Endodermal cell (in vitro differentiated cells): ENCODE results near the gene NUP214. TPM values are rescaled to one million over a fixed set of nuclear protein-coding genes. Genes with fewer than 3 reads are reported as not detected.
A peak's percentile ranks its signal among the peaks of the same experiment; 100 is the strongest.

Experiments used
- DNase-seq: peaks from one replicate; pipeline ENCODE4 v3.0.0-alpha.2; 2017
- H3K27ac ChIP-seq: 2 replicates; pipeline ENCODE4 v1.5.1; 2013; ENCODE audit warnings: mild to moderate bottlenecking, low read depth, low read length, moderate library complexity
- H3K27me3 ChIP-seq: 2 replicates; pipeline ENCODE4 v1.6.1; 2013; ENCODE audit warnings: mild to moderate bottlenecking, low read length, moderate library complexity; ENCODE audit not compliant: insufficient read depth, control insufficient read depth, poor library complexity, severe bottlenecking
- H3K36me3 ChIP-seq: 2 replicates; pipeline ENCODE4 v1.7.0; 2013; ENCODE audit warnings: mild to moderate bottlenecking, low read length, moderate library complexity; ENCODE audit not compliant: control insufficient read depth, insufficient read depth
- H3K4me1 ChIP-seq: one replicate; pipeline ENCODE4 v1.7.0; 2013; ENCODE audit warnings: low read length; ENCODE audit not compliant: control insufficient read depth, insufficient read depth
- H3K4me3 ChIP-seq: 2 replicates; pipeline ENCODE4 v1.5.1; 2013; ENCODE audit warnings: mild to moderate bottlenecking, low read length, moderate library complexity
- H3K9ac ChIP-seq: 2 replicates; pipeline ENCODE4 v1.6.1; 2013; ENCODE audit warnings: mild to moderate bottlenecking, low read length, moderate library complexity; ENCODE audit not compliant: poor library complexity, severe bottlenecking; ENCODE audit errors: extremely low read depth
- H3K9me3 ChIP-seq: 2 replicates; pipeline ENCODE4 v1.6.1; 2013; ENCODE audit warnings: mild to moderate bottlenecking, low read length, moderate library complexity; ENCODE audit not compliant: control insufficient read depth
- H3K27ac Mint-ChIP-seq: 2 replicates; pipeline ENCODE4 v1.8.0; 2020; ENCODE audit warnings: mixed read lengths
- H3K27me3 Mint-ChIP-seq: 2 replicates; pipeline ENCODE4 v1.8.0; 2021; ENCODE audit warnings: mild to moderate bottlenecking, mixed read lengths; ENCODE audit not compliant: insufficient read depth
- H3K36me3 Mint-ChIP-seq: 2 replicates; pipeline ENCODE4 v1.8.0; 2020; ENCODE audit warnings: low read depth, mixed read lengths
- H3K4me1 Mint-ChIP-seq: 2 replicates; pipeline ENCODE4 v1.8.0; 2020; ENCODE audit warnings: mixed read lengths
- H3K4me3 Mint-ChIP-seq: 2 replicates; pipeline ENCODE4 v1.8.0; 2020; ENCODE audit warnings: mild to moderate bottlenecking, moderate library complexity, mixed read lengths
- H3K9me3 Mint-ChIP-seq: 2 replicates; pipeline ENCODE4 v1.8.0; 2020; ENCODE audit warnings: mild to moderate bottlenecking, mixed read lengths
- WGBS, 2 experiments: methylation state at CpG; one replicate each; pipeline versions ENCODE4 v1.1.5 to v1.1.7; 2013; ENCODE audit warnings: missing lambda C conversion rate in 2 of 2, mixed read lengths in 1 of 2; ENCODE audit not compliant: insufficient coverage in 1 of 2, insufficient read length in 1 of 2; 5-methylcytosine and 5-hydroxymethylcytosine counted together
- total RNA-seq, 2 donors: library from RNA; stranded (reverse); fragmentation: NEBNext Ultra II Directional in 1 of 2; extraction: Animal tissue kit (Norgen Biotek cat#: 25700) in 1 of 2; gene quantifications; 2 replicates in 1 of 2; 3 replicates in 1 of 2; pipeline ENCODE4 v1.2.1, GENCODE V29; 2021
- TF ChIP-seq, protein P1 (sequence below): fragments of 200-600 bp; sonication (generic); conservative IDR thresholded peaks from 2 replicates; pipeline ENCODE4 v1.5.0; 2021; ENCODE audit warnings: antibody characterized with exemption, mild to moderate bottlenecking

Gene NUP214
- total RNA-seq, 2 donors from 2014 or later: 56.7 to 59.9 TPM

DNA sequence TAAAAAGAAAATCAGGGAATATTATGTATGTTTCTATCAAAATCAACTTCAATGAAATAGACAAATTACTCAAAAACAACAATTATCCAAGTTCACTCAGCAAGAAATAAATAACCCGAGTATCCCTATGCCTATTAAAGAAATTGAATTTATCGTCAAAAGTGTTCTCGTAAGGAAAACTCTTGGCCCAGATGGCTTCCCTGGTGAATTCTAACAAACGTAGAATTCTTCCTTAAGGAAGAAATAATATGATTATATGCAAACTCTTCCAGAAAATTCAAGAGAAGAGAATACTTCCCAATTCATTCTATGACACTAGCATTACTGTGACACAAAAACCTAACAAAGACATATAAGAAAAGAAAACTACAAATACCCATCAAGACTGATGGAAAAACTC lies 121.2 kb downstream of the NUP214 start:
- H3K36me3 ChIP-seq: no peaks in the 10 kb centered on the region
- Mint-ChIP-seq H3K27me3 (no peaks in the 10 kb centered on the region), H3K9me3 (peaks cover 13% of the 10 kb centered on the region), H3K4me3 (no peak overlapping the region), H3K4me1 (no peaks in the 10 kb centered on the region), H3K27ac (no peak overlapping the region), H3K36me3 (peaks cover 3% of the 10 kb centered on the region)
- no peaks in the 10 kb centered on the region for H3K4me1 ChIP-seq
- WGBS, 2 experiments: 78 to 95% methylated on average over 2 to 3 of the region's 4 CpGs
- TF ChIP-seq, protein P1, sequence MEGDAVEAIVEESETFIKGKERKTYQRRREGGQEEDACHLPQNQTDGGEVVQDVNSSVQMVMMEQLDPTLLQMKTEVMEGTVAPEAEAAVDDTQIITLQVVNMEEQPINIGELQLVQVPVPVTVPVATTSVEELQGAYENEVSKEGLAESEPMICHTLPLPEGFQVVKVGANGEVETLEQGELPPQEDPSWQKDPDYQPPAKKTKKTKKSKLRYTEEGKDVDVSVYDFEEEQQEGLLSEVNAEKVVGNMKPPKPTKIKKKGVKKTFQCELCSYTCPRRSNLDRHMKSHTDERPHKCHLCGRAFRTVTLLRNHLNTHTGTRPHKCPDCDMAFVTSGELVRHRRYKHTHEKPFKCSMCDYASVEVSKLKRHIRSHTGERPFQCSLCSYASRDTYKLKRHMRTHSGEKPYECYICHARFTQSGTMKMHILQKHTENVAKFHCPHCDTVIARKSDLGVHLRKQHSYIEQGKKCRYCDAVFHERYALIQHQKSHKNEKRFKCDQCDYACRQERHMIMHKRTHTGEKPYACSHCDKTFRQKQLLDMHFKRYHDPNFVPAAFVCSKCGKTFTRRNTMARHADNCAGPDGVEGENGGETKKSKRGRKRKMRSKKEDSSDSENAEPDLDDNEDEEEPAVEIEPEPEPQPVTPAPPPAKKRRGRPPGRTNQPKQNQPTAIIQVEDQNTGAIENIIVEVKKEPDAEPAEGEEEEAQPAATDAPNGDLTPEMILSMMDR: no peak
- H3K27ac ChIP-seq: no peak overlapping the region
- H3K4me3 ChIP-seq: no peak overlapping the region
- H3K27me3 ChIP-seq: no peaks in the 10 kb centered on the region
- no peak for DNase-seq
- H3K9me3 ChIP-seq: peaks cover 5% of the 10 kb centered on the region
- H3K9ac ChIP-seq: no peak overlapping the region

DNA sequence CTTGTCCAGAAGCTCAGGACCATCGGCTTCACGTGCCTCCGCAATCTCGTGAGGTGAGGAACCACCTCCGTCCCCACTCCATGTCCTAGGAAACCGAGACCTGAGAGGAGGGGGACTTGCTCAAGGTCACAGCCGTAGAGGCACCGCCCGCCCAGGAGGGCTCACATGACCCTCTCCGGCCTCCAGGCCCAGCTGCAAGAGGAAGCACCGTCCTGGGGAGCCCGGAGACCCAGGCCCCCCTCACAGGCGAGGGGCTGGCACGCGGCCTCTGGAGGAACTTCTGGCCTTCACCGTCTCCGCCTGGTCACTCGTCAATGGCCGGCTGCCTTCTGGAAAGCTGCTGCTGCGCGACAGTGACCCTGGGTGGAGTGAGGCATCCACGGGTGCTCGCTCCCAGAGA lies 126.7 kb downstream of the NUP214 start:
- no peaks in the 10 kb centered on the region for H3K4me1 ChIP-seq
- no peak overlapping the region for H3K4me3 Mint-ChIP-seq
- H3K27ac Mint-ChIP-seq: no peak overlapping the region
- TF ChIP-seq, protein P1: no peak
- DNase-seq: no peak
- 95 to 97% methylated on average over 16 to 23 of the region's 23 CpGs for WGBS, 2 experiments
- H3K27me3 ChIP-seq: no peaks in the 10 kb centered on the region
- H3K36me3 ChIP-seq: no peaks in the 10 kb centered on the region
- no peaks in the 10 kb centered on the region for H3K27me3 Mint-ChIP-seq
- no peaks in the 10 kb centered on the region for H3K4me1 Mint-ChIP-seq
- no peak overlapping the region for H3K9ac ChIP-seq
- H3K9me3 Mint-ChIP-seq: no peaks in the 10 kb centered on the region
- no peaks in the 10 kb centered on the region for H3K36me3 Mint-ChIP-seq
- H3K27ac ChIP-seq: no peak overlapping the region
- H3K4me3 ChIP-seq: no peak overlapping the region
- H3K9me3 ChIP-seq: no peaks in the 10 kb centered on the region

DNA sequence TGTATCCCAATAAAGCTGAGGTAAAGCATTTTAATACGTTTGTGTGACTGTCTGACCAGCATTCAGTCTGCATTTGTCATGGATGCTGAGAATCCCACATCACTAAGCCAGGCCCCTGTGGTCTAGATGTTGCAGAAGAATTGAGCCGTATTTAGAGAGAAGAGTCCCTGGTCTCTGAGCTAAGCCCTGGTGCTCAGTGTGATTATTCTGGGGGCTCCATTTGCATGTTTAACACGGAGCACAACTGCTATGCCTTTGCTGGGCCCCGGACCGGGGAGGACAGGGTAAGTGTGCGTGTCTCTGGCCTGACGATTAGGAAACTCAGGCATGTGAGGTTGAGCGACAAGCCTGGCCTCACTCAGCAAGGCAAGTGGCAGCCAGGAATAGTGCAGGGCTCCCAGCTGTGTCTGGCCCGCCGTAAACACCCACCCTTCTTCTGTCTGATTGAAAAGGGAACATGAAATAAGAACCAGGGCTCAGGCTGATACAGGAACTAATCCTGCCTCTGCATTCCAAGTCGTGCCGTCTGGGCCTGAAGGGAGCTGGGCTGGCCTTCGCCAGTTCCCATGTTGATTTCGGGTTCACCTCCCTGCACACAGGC lies 128.6 kb downstream of the NUP214 start:
- Histone ChIP-seq H3K27me3 (no peaks in the 10 kb centered on the region), H3K36me3 (no peaks in the 10 kb centered on the region), H3K4me3 (no peak overlapping the region), H3K4me1 (no peaks in the 10 kb centered on the region), H3K9me3 (no peaks in the 10 kb centered on the region), H3K27ac (peak overlapping the region; percentile 66), H3K9ac (no peak overlapping the region)
- no peak overlapping the region for H3K27ac Mint-ChIP-seq
- no peak overlapping the region for H3K4me3 Mint-ChIP-seq
- H3K9me3 Mint-ChIP-seq: no peaks in the 10 kb centered on the region
- no peaks in the 10 kb centered on the region for H3K36me3 Mint-ChIP-seq
- H3K4me1 Mint-ChIP-seq: no peaks in the 10 kb centered on the region
- WGBS, 2 experiments: 76 to 83% methylated on average over 12 to 14 of the region's 14 CpGs
- DNase-seq: peak; percentile 46
- TF ChIP-seq, protein P1: no peak
- H3K27me3 Mint-ChIP-seq: no peaks in the 10 kb centered on the region
